Spleen (tissue), 11 donors: ENCODE data around the gene ACVR1. TPM values are rescaled to one million over a fixed set of nuclear protein-coding genes. Genes with fewer than 3 reads are reported as not detected.

Source experiments
- DNase-seq: peaks from one replicate; pipeline ENCODE4 v3.0.0-alpha.2; 2020
- H3K27ac ChIP-seq, 8 donors: fragments of 200-600 bp; sonication (generic) in 7 of 8; 1 replicate in 4 of 8; 2 replicates in 4 of 8; pipeline versions ENCODE4 v1.5.0 to v1.8.0; 2016 to 2021; ENCODE audit warnings: inconsistent platforms in 4 of 8, mild to moderate bottlenecking in 4 of 8, moderate library complexity in 1 of 8
- H3K27me3 ChIP-seq, 7 donors: fragments of 200-600 bp; sonication (generic) in 6 of 7; replicated peaks in 1 of 7; 1 replicate in 4 of 7; 2 replicates in 3 of 7; pipeline versions ENCODE4 v1.5.0 to v1.8.0; 2016 to 2021; ENCODE audit warnings: inconsistent platforms in 3 of 7, mild to moderate bottlenecking in 1 of 7
- H3K36me3 ChIP-seq, 6 donors: fragments of 200-600 bp; sonication (generic) in 5 of 6; 1 replicate in 4 of 6; 2 replicates in 2 of 6; pipeline versions ENCODE4 v1.5.0 to v1.8.0; 2016 to 2021; ENCODE audit warnings: inconsistent platforms in 2 of 6
- H3K4me1 ChIP-seq, 6 donors: fragments of 200-600 bp; sonication (generic) in 5 of 6; 1 replicate in 3 of 6; 2 replicates in 3 of 6; pipeline versions ENCODE4 v1.5.0 to v1.8.0; 2016 to 2021; ENCODE audit warnings: inconsistent platforms in 3 of 6
- H3K4me3 ChIP-seq, 8 donors: fragments of 200-600 bp; sonication (generic) in 7 of 8; 1 replicate in 4 of 8; 2 replicates in 4 of 8; pipeline versions ENCODE4 v1.5.0 to v1.8.0; 2016 to 2021; ENCODE audit warnings: inconsistent platforms in 4 of 8, mild to moderate bottlenecking in 4 of 8, moderate library complexity in 2 of 8
- H3K9me3 ChIP-seq, 8 donors: fragments of 200-600 bp; sonication (generic) in 7 of 8; 1 replicate in 4 of 8; 2 replicates in 4 of 8; pipeline versions ENCODE4 v1.5.0 to v1.8.0; 2016 to 2021; ENCODE audit warnings: inconsistent platforms in 4 of 8
- POLR2A ChIP-seq, 3 donors: fragments of 450-650 bp; IDR thresholded peaks; one replicate each; pipeline ENCODE4 v1.5.1; 2017; ENCODE audit warnings: antibody characterized with exemption in 3 of 3, mild to moderate bottlenecking in 1 of 3
- POLR2AphosphoS5 ChIP-seq, 3 donors: sonication (generic); formaldehyde crosslinking; IDR thresholded peaks; one replicate each; pipeline ENCODE4 v1.5.1; 2017; ENCODE audit warnings: antibody characterized with exemption in 3 of 3
- WGBS, 5 donors: extraction: QIAGEN DNeasy Blood & Tissue Kit in 3 of 5; methylation state at CpG; one replicate each; pipeline versions ENCODE4 v1.1.5 to v1.1.7; 2013 to 2018; 5-methylcytosine and 5-hydroxymethylcytosine counted together
- intact Hi-C: fragments of 100-400 bp; cut with DNase I; formaldehyde crosslinking; loops from one replicate; pipeline ENCODE4 v1.15.0; 2023; ENCODE audit warnings: low total_unique reads
- polyA plus RNA-seq, 3 donors: library from polyadenylated mRNA; stranded (reverse); fragments of 200-250 nt; gene quantifications; one replicate each; pipeline ENCODE4 v1.2.1, GENCODE V29; 2013
- total RNA-seq, 7 donors: library from RNA; depleted of rRNA in 3 of 7; stranded (reverse); fragments of >200 nt in 3 of 7; fragmentation: NEBNext Ultra II Directional in 4 of 7; extraction: Animal tissue kit (Norgen Biotek cat#: 25700) in 4 of 7; gene quantifications; one replicate each; pipeline versions ENCODE4 v1.1.0 to v1.2.1, GENCODE V29; 2016 to 2021
- TF ChIP-seq, protein P1 (sequence below), 11 experiments: fragments of 200-600 bp in 7 of 11; fragments of 450-650 bp in 4 of 11; sonication (generic) in 4 of 11; IDR thresholded peaks in 8 of 11; conservative IDR thresholded peaks in 3 of 11; 1 replicate in 7 of 11; 2 replicates in 4 of 11; pipeline versions ENCODE4 v1.4.0 to v1.8.0; 2016 to 2021; ENCODE audit warnings: antibody characterized with exemption in 11 of 11, inconsistent platforms in 4 of 11, mild to moderate bottlenecking in 1 of 11
- donor health status: healthy with polysubstance abuse.
- donor health status: DM: no; HTN: no; CAD: no; lungs with moderate emphysema.
- donor health status: DM: no; HTN: no; CAD: no.
- donor health status: Bipolar disorder and iron deficiency.
- donor health status: healthy.
- donor health status: DM: no; HTN: no; CAD: no.
- donor health status: DM: yes; HTN: yes; CAD: no.

ACVR1 gene
- total and polyA plus RNA-seq, 10 donors = 2.1 to 23.8 (median 13.6) TPM

DNA sequence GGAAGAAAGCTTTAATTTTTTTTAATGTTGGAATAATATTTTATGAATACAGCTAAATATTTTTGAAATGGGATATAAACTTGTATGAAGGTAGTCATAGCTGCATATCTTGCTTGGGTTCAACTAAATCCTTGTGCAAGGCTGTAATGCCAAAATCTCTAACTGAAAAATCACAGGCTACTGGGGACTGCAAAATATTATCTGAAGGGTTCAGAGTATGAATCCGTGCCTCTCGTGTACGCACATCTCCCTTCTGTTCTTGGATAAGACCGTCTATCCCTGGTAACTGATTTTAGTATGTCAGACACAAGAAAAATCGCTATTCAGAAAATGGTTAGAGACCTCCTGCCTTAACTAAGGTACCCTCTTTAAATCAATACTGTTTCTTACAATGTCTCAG is 71.8 kb downstream of the ACVR1 start:
- H3K27ac ChIP-seq = no peak overlapping the region
- WGBS, 5 donors = 95 to 99% (median 97%) methylated on average over 5 of the region's 5 CpGs
- TF ChIP-seq POLR2AphosphoS5 (IDR thresholded peaks at IDR 0.05) (no peak), POLR2A (IDR thresholded peaks at IDR 0.05) (no peak)
- TF ChIP-seq, protein P1, sequence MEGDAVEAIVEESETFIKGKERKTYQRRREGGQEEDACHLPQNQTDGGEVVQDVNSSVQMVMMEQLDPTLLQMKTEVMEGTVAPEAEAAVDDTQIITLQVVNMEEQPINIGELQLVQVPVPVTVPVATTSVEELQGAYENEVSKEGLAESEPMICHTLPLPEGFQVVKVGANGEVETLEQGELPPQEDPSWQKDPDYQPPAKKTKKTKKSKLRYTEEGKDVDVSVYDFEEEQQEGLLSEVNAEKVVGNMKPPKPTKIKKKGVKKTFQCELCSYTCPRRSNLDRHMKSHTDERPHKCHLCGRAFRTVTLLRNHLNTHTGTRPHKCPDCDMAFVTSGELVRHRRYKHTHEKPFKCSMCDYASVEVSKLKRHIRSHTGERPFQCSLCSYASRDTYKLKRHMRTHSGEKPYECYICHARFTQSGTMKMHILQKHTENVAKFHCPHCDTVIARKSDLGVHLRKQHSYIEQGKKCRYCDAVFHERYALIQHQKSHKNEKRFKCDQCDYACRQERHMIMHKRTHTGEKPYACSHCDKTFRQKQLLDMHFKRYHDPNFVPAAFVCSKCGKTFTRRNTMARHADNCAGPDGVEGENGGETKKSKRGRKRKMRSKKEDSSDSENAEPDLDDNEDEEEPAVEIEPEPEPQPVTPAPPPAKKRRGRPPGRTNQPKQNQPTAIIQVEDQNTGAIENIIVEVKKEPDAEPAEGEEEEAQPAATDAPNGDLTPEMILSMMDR (IDR thresholded peaks at IDR 0.05 in 8 of 11, conservative IDR thresholded peaks at IDR 0.05 in 3 of 11) = no peak
- H3K9me3 ChIP-seq = no peaks in the 10 kb centered on the region
- H3K4me1 ChIP-seq = no peaks in the 10 kb centered on the region
- peaks cover 0 to 5% (median 0%) of the 10 kb centered on the region in 6 donors for H3K36me3 ChIP-seq
- no peaks in the 10 kb centered on the region for H3K27me3 ChIP-seq
- H3K4me3 ChIP-seq = no peak overlapping the region
- intact Hi-C loops = no loop called here
- DNase-seq = no peak

DNA sequence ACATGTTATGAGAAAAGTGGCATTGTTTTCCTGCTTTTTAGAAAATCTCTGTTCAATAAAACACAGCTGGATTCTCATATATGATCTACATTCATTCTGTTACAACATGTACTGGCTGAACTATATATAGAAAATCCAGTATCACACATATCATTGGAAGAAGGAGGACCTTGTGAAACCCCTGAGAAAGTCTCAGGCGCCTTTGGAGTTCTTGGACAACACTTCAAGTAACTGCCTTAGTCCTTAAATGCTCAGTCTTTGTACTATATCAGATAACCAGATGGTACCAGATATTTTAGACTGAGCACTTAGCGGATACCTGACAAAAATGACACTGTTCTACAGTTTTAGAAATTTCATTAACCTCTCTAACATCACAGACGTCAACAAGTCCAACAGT is 72.2 kb downstream of the ACVR1 start:
- Histone ChIP-seq H3K27ac (no peak overlapping the region), H3K9me3 (no peaks in the 10 kb centered on the region), H3K4me1 (no peaks in the 10 kb centered on the region), H3K4me3 (no peak overlapping the region), H3K36me3 (peaks cover 0 to 9% (median 0%) of the 10 kb centered on the region in 6 donors), H3K27me3 (no peaks in the 10 kb centered on the region)
- no peak for DNase-seq
- intact Hi-C loops = no loop called here
- TF ChIP-seq POLR2AphosphoS5 (IDR thresholded peaks at IDR 0.05) (no peak), POLR2A (IDR thresholded peaks at IDR 0.05) (no peak)
- TF ChIP-seq, protein P1 (IDR thresholded peaks at IDR 0.05 in 8 of 11, conservative IDR thresholded peaks at IDR 0.05 in 3 of 11) = no peak
- WGBS, 5 donors = 93 to 97% (median 94%) methylated on average over 3 of the region's 3 CpGs

DNA sequence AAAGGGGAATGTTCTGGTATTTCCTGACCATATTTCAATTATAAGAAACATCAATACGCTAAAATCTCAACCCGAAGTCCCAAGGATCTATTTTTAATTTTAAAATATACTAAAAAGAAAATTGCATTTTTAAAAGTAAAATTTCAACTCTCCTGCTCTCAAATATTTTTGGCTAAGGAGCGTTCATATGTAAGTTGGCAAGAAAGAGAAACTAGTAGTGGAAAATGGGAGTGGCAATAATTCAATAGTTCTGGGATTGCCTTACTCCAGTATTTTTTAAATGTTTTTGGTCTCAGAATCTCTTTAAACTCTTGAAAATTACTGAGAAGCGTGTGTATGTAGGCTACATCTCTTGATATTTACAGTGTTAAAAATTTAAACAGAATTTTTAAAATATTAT is 72.7 kb downstream of the ACVR1 start:
- DNase-seq = no peak
- H3K9me3 ChIP-seq = no peaks in the 10 kb centered on the region
- no peaks in the 10 kb centered on the region for H3K4me1 ChIP-seq
- WGBS, 5 donors = 89 to 91% (median 90%) methylated on average over 4 of the region's 4 CpGs
- no peak for TF ChIP-seq POLR2AphosphoS5 (IDR thresholded peaks at IDR 0.05)
- TF ChIP-seq POLR2A (IDR thresholded peaks at IDR 0.05) = no peak
- TF ChIP-seq, protein P1 (IDR thresholded peaks at IDR 0.05 in 8 of 11, conservative IDR thresholded peaks at IDR 0.05 in 3 of 11) = no peak
- H3K27me3 ChIP-seq = no peaks in the 10 kb centered on the region
- intact Hi-C loops = no loop called here
- peaks cover 0 to 14% (median 0%) of the 10 kb centered on the region in 6 donors for H3K36me3 ChIP-seq
- no peak overlapping the region for H3K27ac ChIP-seq
- no peak overlapping the region for H3K4me3 ChIP-seq

DNA sequence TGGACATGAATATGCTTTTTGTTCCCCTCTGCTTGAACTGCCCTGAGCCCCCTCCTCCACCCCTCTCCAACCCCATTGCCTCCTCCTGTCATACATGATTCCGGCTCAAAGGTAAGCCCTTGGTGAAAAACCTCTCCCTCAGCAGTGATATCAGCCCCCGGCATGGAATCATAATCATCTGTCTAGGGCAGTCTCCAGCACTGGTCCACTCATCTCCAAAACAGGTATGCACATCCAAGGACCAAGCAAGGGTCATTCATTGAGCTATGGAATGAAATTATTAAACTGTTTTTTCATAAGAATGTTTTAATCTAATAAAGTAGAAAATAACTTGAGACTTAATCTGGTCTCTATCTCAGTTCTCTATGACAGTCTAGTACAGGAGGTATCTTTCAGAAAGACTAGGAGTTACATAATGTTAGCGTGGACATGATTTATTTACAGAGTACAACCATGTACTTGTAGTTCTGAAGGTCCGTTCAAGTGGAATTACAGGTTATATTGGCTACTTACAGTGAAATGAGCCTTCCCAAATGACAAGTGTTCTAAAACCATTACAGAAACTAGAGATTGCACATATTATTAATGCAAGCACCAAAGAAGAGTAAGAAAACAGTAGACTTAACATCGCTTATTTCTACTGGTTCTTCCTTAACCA is 75.2 kb downstream of the ACVR1 start:
- TF ChIP-seq POLR2AphosphoS5 (IDR thresholded peaks at IDR 0.05) (no peak), POLR2A (IDR thresholded peaks at IDR 0.05) (no peak)
- TF ChIP-seq, protein P1 (IDR thresholded peaks at IDR 0.05 in 8 of 11, conservative IDR thresholded peaks at IDR 0.05 in 3 of 11) = no peak
- H3K27me3 ChIP-seq = no peaks in the 10 kb centered on the region
- DNase-seq = no peak
- no peak overlapping the region for H3K27ac ChIP-seq
- intact Hi-C loops = no loop called here
- no peak overlapping the region for H3K4me3 ChIP-seq
- peaks cover 0 to 21% (median 0%) of the 10 kb centered on the region in 6 donors for H3K36me3 ChIP-seq
- H3K9me3 ChIP-seq = no peaks in the 10 kb centered on the region
- WGBS, 5 donors = 93 to 99% (median 97%) methylated on average over 5 of the region's 5 CpGs
- H3K4me1 ChIP-seq = no peaks in the 10 kb centered on the region
